Thyroid gland (tissue), 4 donors: ENCODE data around the gene JAKMIP2. TPM values are rescaled to one million over a fixed set of nuclear protein-coding genes. Genes with fewer than 3 reads are reported as not detected.

Experiments used
- DNase-seq, 2 donors: peaks; one replicate each; pipeline ENCODE4 v3.0.0-alpha.2; 2019
- H3K27ac ChIP-seq, 3 donors: fragments of 200-600 bp; sonication (generic); 1 replicate in 2 of 3; 2 replicates in 1 of 3; pipeline ENCODE4 v1.5.1; 2016 to 2019; ENCODE audit warnings: mild to moderate bottlenecking in 1 of 3, moderate library complexity in 1 of 3
- H3K27me3 ChIP-seq: fragments of 200-600 bp; sonication (generic); one replicate; pipeline ENCODE4 v1.5.1; 2019
- H3K36me3 ChIP-seq, 2 donors: fragments of 200-600 bp; sonication (generic); one replicate each; pipeline ENCODE4 v1.5.1; 2016 to 2019
- H3K4me1 ChIP-seq, 2 donors: fragments of 200-600 bp; sonication (generic); one replicate each; pipeline ENCODE4 v1.5.1; 2017 to 2019
- H3K4me3 ChIP-seq, 3 donors: fragments of 200-600 bp; sonication (generic); replicated peaks in 1 of 3; 1 replicate in 2 of 3; 2 replicates in 1 of 3; pipeline ENCODE4 v1.5.1; 2016; ENCODE audit warnings: mild to moderate bottlenecking in 1 of 3
- H3K9me3 ChIP-seq: fragments of 200-600 bp; sonication (generic); one replicate; pipeline ENCODE4 v1.5.1; 2017
- POLR2A ChIP-seq, 2 donors: fragments of 450-650 bp; IDR thresholded peaks; one replicate each; pipeline ENCODE4 v1.6.1; 2017; ENCODE audit warnings: antibody characterized with exemption in 2 of 2, mild to moderate bottlenecking in 2 of 2, moderate library complexity in 1 of 2
- WGBS, 2 donors: methylation state at CpG; one replicate each; pipeline ENCODE4 v1.1.5; 2017; 5-methylcytosine and 5-hydroxymethylcytosine counted together
- intact Hi-C: fragments of 100-400 bp; cut with DNase I; formaldehyde crosslinking; loops from one replicate; pipeline ENCODE4 v1.15.1; 2023
- total RNA-seq, 4 donors: library from RNA; depleted of rRNA; stranded (reverse); fragments of >200 nt; gene quantifications; one replicate each; pipeline ENCODE4 v1.2.3, GENCODE V29; 2016
- TF ChIP-seq, protein P1 (sequence below), 6 experiments: fragments of 200-600 bp in 3 of 6; fragments of 450-650 bp in 3 of 6; sonication (generic) in 3 of 6; IDR thresholded peaks; one replicate each; pipeline ENCODE4 v1.5.1; 2016 to 2019; ENCODE audit warnings: antibody characterized with exemption in 6 of 6, mild to moderate bottlenecking in 2 of 6, inconsistent platforms in 1 of 6, moderate library complexity in 1 of 6

Gene JAKMIP2
- total RNA-seq, 4 donors from 2014 or later = under 0.01 to 0.75 (median 0.38) TPM

DNA sequence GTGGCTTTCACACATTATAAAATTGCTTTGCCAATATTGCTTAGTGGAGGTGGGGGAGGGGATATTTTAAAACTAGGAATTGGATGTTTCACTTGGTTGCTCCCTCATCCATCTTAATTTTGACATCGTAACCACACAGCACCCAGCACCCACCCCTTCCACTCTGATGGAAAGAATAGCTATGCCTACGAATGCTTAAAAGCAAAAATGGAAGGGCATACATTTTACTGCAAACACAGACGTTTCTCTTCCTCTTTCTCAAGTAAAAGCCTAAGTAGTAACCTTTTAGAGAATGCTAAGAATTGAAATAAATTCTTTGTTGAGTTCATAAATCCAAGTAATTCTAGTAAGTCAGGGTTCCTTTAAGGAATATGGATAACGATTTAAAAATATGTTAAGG, 69.9 kb downstream of the JAKMIP2 start:
- Histone ChIP-seq H3K9me3 (no peaks in the 10 kb centered on the region), H3K4me3 (no peak overlapping the region), H3K36me3 (no peaks in the 10 kb centered on the region), H3K27me3 (no peaks in the 10 kb centered on the region), H3K27ac (no peak overlapping the region), H3K4me1 (no peaks in the 10 kb centered on the region)
- no peak for DNase-seq
- intact Hi-C loops = no loop called here
- no peak for TF ChIP-seq POLR2A (IDR thresholded peaks at IDR 0.05)
- TF ChIP-seq, protein P1, sequence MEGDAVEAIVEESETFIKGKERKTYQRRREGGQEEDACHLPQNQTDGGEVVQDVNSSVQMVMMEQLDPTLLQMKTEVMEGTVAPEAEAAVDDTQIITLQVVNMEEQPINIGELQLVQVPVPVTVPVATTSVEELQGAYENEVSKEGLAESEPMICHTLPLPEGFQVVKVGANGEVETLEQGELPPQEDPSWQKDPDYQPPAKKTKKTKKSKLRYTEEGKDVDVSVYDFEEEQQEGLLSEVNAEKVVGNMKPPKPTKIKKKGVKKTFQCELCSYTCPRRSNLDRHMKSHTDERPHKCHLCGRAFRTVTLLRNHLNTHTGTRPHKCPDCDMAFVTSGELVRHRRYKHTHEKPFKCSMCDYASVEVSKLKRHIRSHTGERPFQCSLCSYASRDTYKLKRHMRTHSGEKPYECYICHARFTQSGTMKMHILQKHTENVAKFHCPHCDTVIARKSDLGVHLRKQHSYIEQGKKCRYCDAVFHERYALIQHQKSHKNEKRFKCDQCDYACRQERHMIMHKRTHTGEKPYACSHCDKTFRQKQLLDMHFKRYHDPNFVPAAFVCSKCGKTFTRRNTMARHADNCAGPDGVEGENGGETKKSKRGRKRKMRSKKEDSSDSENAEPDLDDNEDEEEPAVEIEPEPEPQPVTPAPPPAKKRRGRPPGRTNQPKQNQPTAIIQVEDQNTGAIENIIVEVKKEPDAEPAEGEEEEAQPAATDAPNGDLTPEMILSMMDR (IDR thresholded peaks at IDR 0.05) = no peak
- WGBS, 2 donors = 69 to 71% methylated on average over 4 of the region's 4 CpGs

DNA sequence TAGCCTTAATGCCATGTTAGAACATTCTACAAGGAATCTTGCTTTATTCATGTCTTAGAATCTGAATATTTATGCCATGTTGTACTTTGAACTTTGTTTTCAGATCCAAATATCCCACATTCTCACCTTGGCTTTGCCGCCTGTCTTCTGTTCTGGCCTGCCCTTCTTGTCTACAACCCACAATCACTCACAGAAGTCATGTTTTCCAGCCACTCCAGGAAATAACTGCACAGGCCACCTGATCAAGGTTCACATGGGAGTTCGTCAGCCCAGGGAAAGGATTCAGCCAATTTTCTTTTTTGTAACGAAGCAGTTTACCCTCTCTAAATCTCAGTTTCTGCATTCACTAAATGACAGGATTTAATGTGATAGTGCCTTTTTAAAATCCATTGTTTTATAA, 70.5 kb downstream of the JAKMIP2 start:
- intact Hi-C loops = no loop called here
- Histone ChIP-seq H3K27me3 (no peaks in the 10 kb centered on the region), H3K9me3 (no peaks in the 10 kb centered on the region), H3K4me1 (no peaks in the 10 kb centered on the region), H3K27ac (no peak overlapping the region), H3K36me3 (no peaks in the 10 kb centered on the region), H3K4me3 (no peak overlapping the region)
- TF ChIP-seq POLR2A (IDR thresholded peaks at IDR 0.05) = no peak
- no peak for DNase-seq
- 86 to 87% methylated on average over 3 of the region's 3 CpGs for WGBS, 2 donors

DNA sequence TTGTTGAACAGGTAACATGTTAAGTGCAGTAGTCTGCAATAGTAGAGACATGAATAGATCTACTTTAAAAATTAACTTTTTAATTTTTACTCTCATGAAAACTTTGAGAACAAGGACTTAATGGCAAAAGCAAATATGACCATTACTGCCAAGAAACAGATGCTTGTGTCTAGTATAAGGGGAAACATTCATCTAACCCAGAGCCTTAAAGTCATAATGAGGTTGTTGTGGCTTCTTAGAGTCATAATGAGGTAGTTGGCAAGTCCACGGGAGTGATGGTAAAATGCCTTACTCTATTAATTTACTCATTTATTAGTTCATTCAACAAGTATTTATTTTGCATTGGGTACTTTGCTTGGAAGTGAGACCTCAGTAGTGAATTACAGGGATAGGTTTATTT, 71.5 kb downstream of the JAKMIP2 start:
- no peaks in the 10 kb centered on the region for H3K36me3 ChIP-seq
- WGBS, 2 donors = 73 to 85% methylated on average over 1 of the region's 1 CpG
- H3K27ac ChIP-seq = no peak overlapping the region
- no peaks in the 10 kb centered on the region for H3K27me3 ChIP-seq
- no peaks in the 10 kb centered on the region for H3K9me3 ChIP-seq
- no peak for DNase-seq
- no peak for TF ChIP-seq POLR2A (IDR thresholded peaks at IDR 0.05)
- TF ChIP-seq, protein P1 (IDR thresholded peaks at IDR 0.05) = no peak
- no peaks in the 10 kb centered on the region for H3K4me1 ChIP-seq
- no peak overlapping the region for H3K4me3 ChIP-seq
- intact Hi-C loops = no loop called here

DNA sequence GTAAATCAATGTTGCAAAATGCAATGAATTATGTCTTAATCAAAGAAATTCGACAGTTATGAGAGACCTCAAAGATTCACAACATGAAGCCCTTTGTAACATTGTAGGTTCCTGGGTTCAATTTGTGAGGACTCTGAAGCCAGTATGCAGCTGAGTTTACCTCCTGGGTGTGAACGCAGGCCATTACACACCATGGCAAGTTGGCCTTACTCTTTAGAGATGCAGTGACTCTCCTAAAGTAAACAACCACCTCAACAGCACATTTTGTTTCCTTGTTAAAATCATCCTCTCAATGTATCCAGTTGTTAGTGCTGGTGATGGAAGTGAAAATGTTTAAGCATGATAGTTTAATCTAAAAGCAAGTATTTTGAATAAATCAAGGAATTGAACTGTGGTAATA, 73.8 kb downstream of the JAKMIP2 start:
- TF ChIP-seq, protein P1 (IDR thresholded peaks at IDR 0.05) = no peak
- TF ChIP-seq POLR2A (IDR thresholded peaks at IDR 0.05) = no peak

DNA sequence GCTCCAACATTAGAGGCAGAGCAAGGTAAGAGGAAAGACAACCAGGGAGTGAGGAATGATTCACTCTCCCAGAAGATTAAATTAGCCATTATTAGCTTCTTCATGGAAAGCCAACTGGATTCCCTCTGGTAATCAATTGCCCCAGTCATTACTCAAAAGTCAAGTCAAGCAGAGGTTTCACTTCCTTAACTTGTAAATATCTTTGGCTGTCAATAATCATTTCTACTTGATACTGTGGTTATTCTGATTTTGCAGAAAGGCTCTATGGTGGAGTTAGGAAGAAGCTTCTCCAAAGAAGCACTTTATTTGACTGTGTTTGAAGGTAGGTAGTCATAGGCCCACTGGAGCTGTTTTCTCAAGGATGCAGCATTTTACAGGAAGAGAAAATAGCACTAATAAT, 78.0 kb downstream of the JAKMIP2 start:
- no peaks in the 10 kb centered on the region for H3K4me1 ChIP-seq
- intact Hi-C loops = no loop called here
- no peaks in the 10 kb centered on the region for H3K36me3 ChIP-seq
- H3K4me3 ChIP-seq = no peak overlapping the region
- TF ChIP-seq, protein P1 (IDR thresholded peaks at IDR 0.05) = no peak
- no peak for TF ChIP-seq POLR2A (IDR thresholded peaks at IDR 0.05)
- H3K9me3 ChIP-seq = no peaks in the 10 kb centered on the region
- no peak overlapping the region for H3K27ac ChIP-seq
- no peaks in the 10 kb centered on the region for H3K27me3 ChIP-seq
- no peak for DNase-seq

More for the DNA sequence above, 73.8 kb downstream of the JAKMIP2 start:
- H3K27ac ChIP-seq = no peak overlapping the region
- no peak for DNase-seq
- WGBS, 2 donors = 72 to 76% methylated on average over 2 of the region's 2 CpGs
- H3K9me3 ChIP-seq = no peaks in the 10 kb centered on the region
- H3K36me3 ChIP-seq = no peaks in the 10 kb centered on the region
- H3K4me1 ChIP-seq = no peaks in the 10 kb centered on the region
- no peak overlapping the region for H3K4me3 ChIP-seq
- H3K27me3 ChIP-seq = no peaks in the 10 kb centered on the region
- intact Hi-C loops = no loop called here

DNA sequence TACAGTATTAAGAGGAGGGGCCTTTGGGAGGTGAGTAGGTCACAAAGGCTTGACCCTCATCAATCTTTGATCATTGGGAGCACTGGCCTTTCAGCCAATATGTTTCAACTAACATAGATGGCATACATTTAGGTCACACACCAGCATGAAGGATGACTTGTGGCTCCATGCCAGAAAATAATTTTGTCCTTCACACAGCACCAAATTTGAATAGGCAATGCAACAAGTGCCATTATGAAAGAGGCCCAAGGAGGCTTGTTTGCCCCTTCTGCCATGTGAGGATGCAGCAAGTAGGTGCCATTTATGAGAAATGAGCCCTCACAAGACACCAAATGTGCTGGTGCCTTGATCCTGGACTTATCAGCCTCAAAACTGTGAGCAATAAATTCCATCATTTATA, 81.1 kb downstream of the JAKMIP2 start:
- Histone ChIP-seq H3K27me3 (no peaks in the 10 kb centered on the region), H3K27ac (no peak overlapping the region), H3K9me3 (no peaks in the 10 kb centered on the region), H3K4me1 (no peaks in the 10 kb centered on the region), H3K36me3 (no peaks in the 10 kb centered on the region), H3K4me3 (no peak overlapping the region)
- no peak for DNase-seq
- no peak for TF ChIP-seq POLR2A (IDR thresholded peaks at IDR 0.05)
- TF ChIP-seq, protein P1 (IDR thresholded peaks at IDR 0.05) = no peak
- intact Hi-C loops = no loop called here
